Measurements from ENCODE around the gene SNX9.

DNA sequence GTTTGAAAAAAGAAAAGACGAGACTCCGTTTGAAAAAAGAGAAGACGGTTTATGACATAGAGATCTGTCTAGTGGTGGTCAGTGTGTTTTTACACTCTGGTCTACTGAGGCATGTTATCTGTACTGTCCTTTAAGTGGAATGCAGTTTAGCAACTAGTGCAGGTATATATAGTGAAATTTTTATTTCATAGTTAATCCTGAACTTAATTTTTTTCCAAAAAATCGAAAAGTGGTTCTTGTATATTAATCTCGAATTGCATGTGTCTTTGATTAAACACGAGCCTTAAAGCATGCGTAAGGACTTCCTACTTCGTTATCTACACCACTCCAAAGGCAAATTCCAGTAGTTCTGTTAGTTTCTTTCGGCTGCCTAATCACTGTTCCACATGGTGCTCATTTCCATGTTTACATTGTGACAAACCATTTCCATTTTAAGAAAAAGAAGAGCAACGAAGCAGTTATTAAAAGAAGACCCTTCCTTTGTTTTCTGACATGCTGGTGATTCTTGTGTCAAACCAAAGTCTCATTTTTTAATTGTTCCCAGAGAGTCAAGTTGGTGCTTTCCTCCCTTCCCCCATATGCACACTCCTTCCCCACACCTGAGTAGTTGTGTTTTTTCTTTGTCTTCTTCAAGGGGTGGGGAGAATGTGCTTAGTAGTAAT is 2.3 kb downstream of the SNX9 start:
- TF ChIP-seq, protein P1, sequence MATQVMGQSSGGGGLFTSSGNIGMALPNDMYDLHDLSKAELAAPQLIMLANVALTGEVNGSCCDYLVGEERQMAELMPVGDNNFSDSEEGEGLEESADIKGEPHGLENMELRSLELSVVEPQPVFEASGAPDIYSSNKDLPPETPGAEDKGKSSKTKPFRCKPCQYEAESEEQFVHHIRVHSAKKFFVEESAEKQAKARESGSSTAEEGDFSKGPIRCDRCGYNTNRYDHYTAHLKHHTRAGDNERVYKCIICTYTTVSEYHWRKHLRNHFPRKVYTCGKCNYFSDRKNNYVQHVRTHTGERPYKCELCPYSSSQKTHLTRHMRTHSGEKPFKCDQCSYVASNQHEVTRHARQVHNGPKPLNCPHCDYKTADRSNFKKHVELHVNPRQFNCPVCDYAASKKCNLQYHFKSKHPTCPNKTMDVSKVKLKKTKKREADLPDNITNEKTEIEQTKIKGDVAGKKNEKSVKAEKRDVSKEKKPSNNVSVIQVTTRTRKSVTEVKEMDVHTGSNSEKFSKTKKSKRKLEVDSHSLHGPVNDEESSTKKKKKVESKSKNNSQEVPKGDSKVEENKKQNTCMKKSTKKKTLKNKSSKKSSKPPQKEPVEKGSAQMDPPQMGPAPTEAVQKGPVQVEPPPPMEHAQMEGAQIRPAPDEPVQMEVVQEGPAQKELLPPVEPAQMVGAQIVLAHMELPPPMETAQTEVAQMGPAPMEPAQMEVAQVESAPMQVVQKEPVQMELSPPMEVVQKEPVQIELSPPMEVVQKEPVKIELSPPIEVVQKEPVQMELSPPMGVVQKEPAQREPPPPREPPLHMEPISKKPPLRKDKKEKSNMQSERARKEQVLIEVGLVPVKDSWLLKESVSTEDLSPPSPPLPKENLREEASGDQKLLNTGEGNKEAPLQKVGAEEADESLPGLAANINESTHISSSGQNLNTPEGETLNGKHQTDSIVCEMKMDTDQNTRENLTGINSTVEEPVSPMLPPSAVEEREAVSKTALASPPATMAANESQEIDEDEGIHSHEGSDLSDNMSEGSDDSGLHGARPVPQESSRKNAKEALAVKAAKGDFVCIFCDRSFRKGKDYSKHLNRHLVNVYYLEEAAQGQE (IDR thresholded peaks at IDR 0.05; ENCODE audit: borderline replicate concordance) = no peak
- TF ChIP-seq EZH2 (IDR thresholded peaks at IDR 0.05; ENCODE audit: borderline replicate concordance, insufficient read depth, low read length, poor library complexity, severe bottlenecking) (no peak), POLR2AphosphoS5 (IDR thresholded peaks at IDR 0.05) (no peak), EP300 (conservative IDR thresholded peaks at IDR 0.05; ENCODE audit: poor library complexity, severe bottlenecking) (no peak)
- TF ChIP-seq, protein P2, sequence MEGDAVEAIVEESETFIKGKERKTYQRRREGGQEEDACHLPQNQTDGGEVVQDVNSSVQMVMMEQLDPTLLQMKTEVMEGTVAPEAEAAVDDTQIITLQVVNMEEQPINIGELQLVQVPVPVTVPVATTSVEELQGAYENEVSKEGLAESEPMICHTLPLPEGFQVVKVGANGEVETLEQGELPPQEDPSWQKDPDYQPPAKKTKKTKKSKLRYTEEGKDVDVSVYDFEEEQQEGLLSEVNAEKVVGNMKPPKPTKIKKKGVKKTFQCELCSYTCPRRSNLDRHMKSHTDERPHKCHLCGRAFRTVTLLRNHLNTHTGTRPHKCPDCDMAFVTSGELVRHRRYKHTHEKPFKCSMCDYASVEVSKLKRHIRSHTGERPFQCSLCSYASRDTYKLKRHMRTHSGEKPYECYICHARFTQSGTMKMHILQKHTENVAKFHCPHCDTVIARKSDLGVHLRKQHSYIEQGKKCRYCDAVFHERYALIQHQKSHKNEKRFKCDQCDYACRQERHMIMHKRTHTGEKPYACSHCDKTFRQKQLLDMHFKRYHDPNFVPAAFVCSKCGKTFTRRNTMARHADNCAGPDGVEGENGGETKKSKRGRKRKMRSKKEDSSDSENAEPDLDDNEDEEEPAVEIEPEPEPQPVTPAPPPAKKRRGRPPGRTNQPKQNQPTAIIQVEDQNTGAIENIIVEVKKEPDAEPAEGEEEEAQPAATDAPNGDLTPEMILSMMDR (IDR thresholded peaks at IDR 0.05; ENCODE audit: poor library complexity, severe bottlenecking) = no peak

Data from neural cell (in vitro differentiated cells).